C4-2B (cell line): ENCODE measurements around the gene DKK3.

ENCODE experiments used
- CTCF ChIP-seq: fragments of 450-650 bp; conservative IDR thresholded peaks from 2 replicates; pipeline ENCODE4 v1.5.1; 2017; ENCODE audit warnings: mild to moderate bottlenecking
- ZFX ChIP-seq: fragments of 450-650 bp; IDR thresholded peaks from 2 replicates; pipeline ENCODE4 v1.6.1; 2017

- TF ChIP-seq CTCF (no peak), ZFX (no peak)
Measured at GRCh38 chr11:11989774-11990744, 18.4 kb downstream of the DKK3 start.
